NT2/D1 (cell line): Measurements from ENCODE around the gene FOXP1.

Source experiments
- SUZ12 ChIP-seq: IDR thresholded peaks from 2 replicates; pipeline ENCODE4 v1.6.1; 2011; ENCODE audit not compliant: insufficient read length, insufficient read depth; ENCODE audit errors: extremely low read depth
- YY1 ChIP-seq: IDR thresholded peaks from 2 replicates; pipeline ENCODE4 v1.6.1; 2011; ENCODE audit not compliant: insufficient read length, insufficient read depth
- ZNF274 ChIP-seq: IDR thresholded peaks from 2 replicates; pipeline ENCODE4 v1.6.1; 2011; ENCODE audit warnings: mild to moderate bottlenecking, low read depth, low read length

DNA sequence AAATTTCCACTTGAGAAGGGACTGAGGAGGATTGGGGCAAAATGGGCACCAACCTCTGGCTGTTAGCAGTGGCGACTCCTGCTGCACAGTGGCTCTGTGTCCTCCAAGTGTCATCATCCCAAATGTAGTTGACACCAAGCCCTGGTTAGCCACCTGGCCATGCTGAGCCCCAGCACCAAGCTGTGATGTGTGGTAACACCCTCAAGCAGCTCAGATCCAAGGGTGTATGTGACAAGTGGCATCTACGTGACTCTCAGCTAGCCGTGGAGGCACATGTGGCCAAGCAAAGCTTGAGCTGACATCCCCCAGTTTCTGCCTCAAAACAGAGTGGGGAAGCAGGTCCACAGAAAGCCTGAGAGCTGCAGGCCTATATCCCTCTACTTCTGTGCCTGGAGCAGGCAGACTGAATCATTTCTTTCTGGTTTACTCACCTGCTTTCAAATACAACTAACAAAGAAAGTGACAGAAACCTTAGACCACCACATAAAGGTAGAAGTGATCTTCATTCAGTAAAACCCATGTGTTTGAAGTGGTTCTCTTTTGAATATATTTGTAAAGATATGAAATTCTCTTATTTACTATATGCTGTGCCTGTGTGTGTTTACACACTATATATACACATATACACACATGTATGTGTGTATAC is 40.0 kb downstream of the FOXP1 start:
- TF ChIP-seq ZNF274 (no peak), YY1 (no peak), SUZ12 (no peak)
